Measurements from ENCODE around the gene CREB5.
"Not testable (repeated sequence)": the region's sequence is repeated elsewhere in the genome, so short reads cannot be mapped to it uniquely, and the experiment has no call there.

Gene CREB5

GRCh38 chr7:28517606-28518005 lies 105.3 kb downstream of the CREB5 start:
- DNase-seq: no peak

GRCh38 chr7:28520074-28521015 lies 108.0 kb downstream of the CREB5 start:
- no peak for DNase-seq

DNA sequence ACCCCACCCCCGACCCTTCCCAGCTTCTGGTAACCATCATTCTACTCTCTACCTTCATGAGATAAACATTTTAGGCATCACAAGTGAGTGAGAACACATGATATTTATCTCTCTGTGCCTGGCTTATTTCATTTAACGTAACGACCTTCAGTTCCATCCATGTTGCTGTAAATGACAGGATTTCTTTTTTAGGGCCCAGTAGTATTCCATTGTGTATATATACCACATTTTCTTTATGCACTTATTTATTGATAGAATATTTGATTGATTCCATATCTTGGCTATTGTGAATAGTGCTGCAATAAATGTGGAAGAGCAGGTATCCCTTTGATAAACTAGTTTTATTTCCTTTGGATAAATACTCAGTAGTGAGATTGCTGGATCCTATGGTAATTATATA lies 112.7 kb downstream of the CREB5 start:
- no peak for DNase-seq

DNA sequence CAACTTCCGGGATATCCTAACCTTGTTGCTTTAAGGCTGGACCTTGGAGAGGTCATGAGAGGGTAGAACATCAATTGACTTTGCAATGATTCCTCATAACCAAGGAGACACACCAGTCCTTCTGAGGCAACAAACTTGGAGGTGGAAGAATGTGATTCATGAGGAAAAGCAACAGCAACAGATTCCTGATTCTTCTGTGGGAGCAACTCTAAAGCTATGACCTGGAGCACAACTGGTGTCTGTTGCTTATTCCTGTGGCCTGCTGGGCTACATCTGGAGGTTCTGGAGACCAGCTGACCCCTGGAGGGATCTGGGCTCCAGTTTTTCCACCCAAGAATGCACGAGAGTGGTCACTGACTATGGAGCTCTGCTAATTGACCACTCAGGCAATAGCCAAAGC lies 116.6 kb downstream of the CREB5 start:
- DNase-seq: no peak

DNA sequence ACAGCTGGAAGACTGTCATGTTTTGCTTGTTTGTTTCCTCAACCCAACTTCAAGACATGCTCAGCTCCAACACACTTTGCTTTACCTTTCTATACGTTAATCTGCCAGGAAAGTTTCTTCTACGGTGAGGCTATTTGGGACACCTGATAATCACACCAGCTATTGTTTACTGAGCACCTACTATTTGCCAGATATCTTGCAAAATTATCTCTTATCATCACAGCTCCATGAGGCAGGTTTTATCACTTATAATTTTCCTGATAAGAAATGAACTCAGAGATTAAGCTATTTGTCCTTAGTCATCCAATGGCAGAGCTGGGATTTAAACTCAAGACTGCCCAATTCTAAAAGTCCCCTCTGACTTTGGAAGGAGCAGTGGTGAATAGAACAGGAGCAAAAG lies 117.4 kb downstream of the CREB5 start:
- no peak for DNase-seq

- DNase-seq: no peak
These were observed 118.0 kb downstream of the CREB5 start for GRCh38 chr7:28530175-28530802.

DNA sequence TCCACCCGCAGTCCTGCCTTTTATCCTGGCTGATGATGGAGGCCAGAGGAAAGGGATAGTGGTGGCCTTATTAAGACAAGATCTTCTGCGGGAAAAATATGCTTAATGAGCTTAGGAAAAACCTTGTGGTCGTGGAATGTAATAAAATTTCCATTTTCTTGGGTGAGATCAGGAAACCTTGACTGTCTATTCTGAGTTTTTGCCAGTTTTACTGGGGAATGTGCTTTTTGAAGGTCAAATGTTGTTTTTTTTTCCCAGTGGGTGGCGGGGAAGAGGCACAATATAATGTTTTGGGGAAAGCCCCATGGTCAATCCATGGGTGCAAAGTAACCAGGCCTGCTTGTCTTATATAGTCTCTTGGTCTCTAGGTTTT lies 118.5 kb downstream of the CREB5 start:
- DNase-seq: no peak

DNA sequence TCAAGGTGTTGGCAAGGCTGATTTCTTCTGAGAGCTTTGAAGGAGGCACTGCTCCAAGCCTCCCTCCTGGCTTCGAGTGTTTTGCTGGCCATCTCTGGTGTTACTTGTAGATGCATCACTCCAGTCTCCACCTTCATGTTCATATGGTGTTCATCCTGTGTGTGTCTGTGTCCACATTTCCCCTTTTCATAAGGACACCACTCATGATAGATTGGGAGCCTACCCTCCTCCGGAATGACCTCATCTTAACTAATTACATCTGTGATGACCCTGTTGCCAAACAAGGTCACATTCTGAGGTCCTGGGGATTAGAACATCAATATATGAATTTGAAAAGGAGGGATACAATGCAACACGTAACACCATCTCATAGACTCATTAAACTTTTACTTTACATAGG lies 119.0 kb downstream of the CREB5 start:
- no peak for DNase-seq

DNA sequence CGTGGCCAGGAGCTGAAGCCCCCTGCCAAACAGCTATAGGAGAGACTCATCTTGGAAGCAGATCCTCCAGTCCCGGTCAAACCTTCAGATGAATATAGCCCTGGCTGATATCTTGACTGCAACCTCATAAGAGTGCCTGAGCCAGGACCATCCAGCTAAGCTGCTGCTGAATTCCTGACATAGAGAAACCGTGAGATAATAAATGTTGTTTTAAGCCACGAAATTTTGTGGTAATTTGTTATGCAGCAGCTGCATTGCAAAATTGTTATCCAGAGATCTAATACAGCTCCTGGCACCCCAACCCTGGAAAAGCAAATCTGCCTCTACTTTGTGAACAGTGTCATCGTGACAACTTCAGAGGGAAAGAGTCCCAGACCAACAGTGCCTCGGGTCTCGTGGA lies 119.9 kb downstream of the CREB5 start:
- DNase-seq: no peak

GRCh38 chr7:28533267-28533666 lies 120.9 kb downstream of the CREB5 start:
- DNase-seq: no peak

- DNase-seq: no peak
These were observed 121.6 kb downstream of the CREB5 start for GRCh38 chr7:28533731-28534531.

DNA sequence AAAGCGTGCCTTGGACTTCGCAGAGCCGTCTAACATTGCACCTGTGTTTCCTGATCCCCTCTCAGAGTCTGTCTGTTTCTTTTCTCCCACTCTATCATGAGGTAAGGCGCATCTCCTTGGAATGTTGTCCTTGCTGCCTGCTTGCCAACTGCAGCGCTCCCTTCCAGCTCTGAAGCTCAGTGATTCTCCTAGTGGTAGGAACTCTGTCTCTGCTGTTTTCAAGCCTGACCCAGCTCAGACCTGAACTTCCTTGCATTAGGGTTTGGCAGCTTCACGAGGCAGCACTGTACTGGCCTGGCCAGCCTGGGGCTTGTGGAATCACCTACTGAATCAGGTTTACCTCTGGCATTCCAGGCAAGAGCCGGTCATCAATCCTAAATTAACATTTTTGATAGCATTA lies 123.9 kb downstream of the CREB5 start:
- DNase-seq: no peak

DNA sequence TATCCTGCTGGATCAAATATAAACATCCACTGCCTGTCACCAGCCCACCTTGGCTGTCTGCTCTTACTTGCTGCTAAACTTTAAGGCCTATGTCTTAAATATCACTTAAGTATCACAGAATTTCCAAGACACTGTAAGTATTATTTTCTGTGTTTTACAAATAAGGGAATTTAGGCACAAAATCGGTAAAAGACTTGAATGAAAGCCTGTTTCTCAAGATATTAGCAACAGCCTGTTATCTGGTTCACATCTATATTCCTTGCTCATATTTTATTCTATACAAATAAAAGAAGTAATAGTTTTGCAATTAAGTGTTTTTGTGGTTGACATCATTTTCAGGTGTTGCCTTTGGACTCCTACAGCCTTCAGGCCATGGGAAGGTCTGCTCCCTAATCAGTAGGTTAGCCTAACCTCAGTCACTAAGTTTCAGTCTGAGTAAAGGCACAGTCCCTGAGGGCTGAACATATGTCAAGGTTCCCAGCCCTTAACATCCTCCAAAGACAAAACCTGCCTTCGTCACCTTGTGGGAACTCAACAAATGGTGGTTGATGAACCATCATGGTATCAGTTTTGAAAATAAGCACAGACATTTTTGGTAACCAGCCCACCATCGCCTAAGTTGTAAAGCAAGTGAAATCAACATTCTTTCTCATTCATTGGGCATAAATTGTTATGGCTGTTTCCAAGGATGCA lies 127.1 kb downstream of the CREB5 start:
- DNase-seq: no peak

GRCh38 chr7:28542410-28542809 lies 130.1 kb downstream of the CREB5 start:
- DNase-seq: no peak

- DNase-seq: no peak
These were observed 132.3 kb downstream of the CREB5 start for GRCh38 chr7:28544453-28545117.

GRCh38 chr7:28546067-28546466 lies 133.7 kb downstream of the CREB5 start:
- no peak for DNase-seq

DNA sequence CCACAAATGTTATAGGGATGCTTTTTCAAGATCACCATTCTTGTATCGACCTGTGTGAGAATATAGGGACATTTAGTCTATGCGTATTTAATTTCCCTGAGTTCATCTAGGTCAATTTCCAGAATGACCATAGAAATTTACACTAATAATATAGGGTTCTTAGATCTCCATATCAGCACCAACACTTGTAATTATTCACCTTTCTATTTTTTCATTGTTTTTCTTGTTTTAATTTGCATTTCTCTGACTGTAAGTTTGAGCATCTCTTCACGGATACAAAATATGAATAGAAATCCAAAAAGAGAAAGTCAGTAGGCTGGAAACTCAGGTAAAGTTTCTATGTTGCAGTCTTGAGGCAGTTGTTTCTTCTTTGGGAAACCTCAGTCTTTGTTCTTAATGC lies 134.8 kb downstream of the CREB5 start:
- no peak for DNase-seq

DNA sequence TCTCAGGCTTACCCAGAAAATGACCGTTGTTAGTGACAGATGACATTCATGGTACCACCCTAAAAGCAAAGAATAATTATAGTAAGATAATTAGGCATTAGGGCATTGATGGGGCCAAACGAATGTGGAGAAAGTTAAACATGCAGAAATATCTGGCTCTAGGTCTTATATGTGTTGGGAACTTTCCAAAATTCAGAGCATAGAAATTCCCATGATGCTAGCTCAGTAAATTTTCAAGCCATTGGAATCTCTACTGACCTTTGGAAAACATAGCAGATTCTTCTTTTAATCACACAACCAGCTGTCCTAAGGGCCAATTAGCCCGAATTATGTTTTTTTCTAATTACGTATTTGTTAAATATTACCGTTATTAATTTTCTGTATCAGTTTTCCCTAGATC lies 136.1 kb downstream of the CREB5 start:
- no peak for DNase-seq

- no peak for DNase-seq
These were observed 137.7 kb downstream of the CREB5 start for GRCh38 chr7:28549998-28550397.

DNA sequence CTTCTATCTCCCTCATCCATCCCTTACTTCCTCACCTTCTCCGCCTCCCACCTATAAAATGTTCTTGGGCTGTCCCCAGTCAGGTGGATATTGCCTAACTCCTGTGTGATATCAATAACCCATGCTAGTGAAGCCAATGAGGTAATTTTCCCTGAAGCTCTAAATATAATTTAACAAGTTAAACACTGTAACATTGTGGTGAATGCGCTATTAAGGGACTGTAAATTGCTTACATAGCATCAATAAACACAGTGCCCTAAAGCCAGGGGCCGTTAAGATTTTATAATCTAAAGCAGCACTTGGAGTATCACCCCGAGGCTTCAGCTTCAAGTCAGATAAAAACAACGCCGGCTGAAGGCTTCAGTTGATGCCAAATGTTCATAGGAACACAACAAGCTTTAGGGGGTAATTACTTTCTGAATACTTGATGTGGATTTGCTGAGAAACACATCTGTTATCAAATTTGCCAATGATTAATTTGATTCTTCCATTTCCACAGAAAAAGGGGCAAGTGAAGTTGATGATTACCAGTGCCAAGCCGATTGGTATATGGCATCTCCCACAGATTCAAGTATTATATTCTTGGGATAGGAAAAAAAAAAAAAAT lies 138.4 kb downstream of the CREB5 start:
- DNase-seq: no peak

GRCh38 chr7:28551331-28551730 lies 139.0 kb downstream of the CREB5 start:
- no peak for DNase-seq

DNA sequence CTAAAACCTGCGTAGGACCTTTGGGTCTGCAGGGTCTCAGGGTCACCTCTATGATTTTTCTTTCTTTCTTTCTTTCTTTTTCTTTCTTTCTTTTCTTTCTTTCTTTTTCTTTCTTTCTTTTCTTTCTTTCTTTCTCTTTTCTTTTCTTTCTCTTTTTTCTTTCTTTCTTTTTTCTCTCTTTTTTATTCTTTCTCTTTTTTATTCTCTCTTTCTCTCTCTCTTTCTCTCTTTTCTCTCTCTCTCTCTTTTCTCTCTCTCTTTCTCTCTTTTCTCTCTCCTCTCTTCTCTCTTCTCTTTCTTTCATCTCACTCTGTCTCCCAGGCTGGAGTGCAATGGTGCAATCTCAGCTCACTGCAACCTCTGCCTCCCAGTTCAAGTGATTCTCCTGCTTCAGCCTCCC lies 139.4 kb downstream of the CREB5 start:
- DNase-seq: not testable (repeated sequence)
